Activated T-cell treated with anti-CD3 and anti-CD28 coated beads, Interleukin-2, amount 50 U/mL, for 72 hours (primary cell): ENCODE results near the gene AFF4. TPM values are rescaled to one million over a fixed set of nuclear protein-coding genes. Genes with fewer than 3 reads are reported as not detected.

Source experiments
- ATAC-seq, 2 donors: fragments of 150-1000 bp; cut with Tn5 transposase; replicated peaks in 1 of 2; 2 replicates each; pipeline ENCODE4 v1.10.0; 2021; ENCODE audit warnings: moderate library complexity in 2 of 2, mild to moderate bottlenecking in 1 of 2
- DNase-seq, 2 donors: peaks; one replicate each; pipeline ENCODE4 v3.0.0; 2021 to 2022; ENCODE audit warnings: mixed read lengths in 1 of 2
- H3K27ac Mint-ChIP-seq: one replicate; pipeline ENCODE4 v1.8.0; 2022; ENCODE audit warnings: mild to moderate bottlenecking, moderate library complexity, mixed read lengths
- H3K27me3 Mint-ChIP-seq: one replicate; pipeline ENCODE4 v1.8.0; 2022; ENCODE audit warnings: low read depth, mixed read lengths
- H3K36me3 Mint-ChIP-seq, 2 donors: one replicate each; pipeline ENCODE4 v1.8.0; 2022; ENCODE audit warnings: mixed read lengths in 2 of 2, mild to moderate bottlenecking in 1 of 2; ENCODE audit not compliant: insufficient read depth in 2 of 2
- H3K4me1 Mint-ChIP-seq: one replicate; pipeline ENCODE4 v1.8.0; 2022; ENCODE audit warnings: low read depth, mixed read lengths
- H3K4me3 Mint-ChIP-seq, 2 donors: one replicate each; pipeline ENCODE4 v1.8.0; 2022; ENCODE audit warnings: mild to moderate bottlenecking in 2 of 2, mixed read lengths in 2 of 2, moderate library complexity in 2 of 2
- H3K9me3 Mint-ChIP-seq, 2 donors: one replicate each; pipeline ENCODE4 v1.8.0; 2022; ENCODE audit warnings: mixed read lengths in 2 of 2
- total RNA-seq, 2 donors: library from RNA; stranded (reverse); gene quantifications; one replicate each; pipeline ENCODE4 v1.2.3, GENCODE V29; 2022

The AFF4 gene
- total RNA-seq, 2 donors from 2014 or later, result 33.6 to 34.9 TPM

GRCh38 chr5:132898094-132898493 is 65.3 kb downstream of the AFF4 start:
- Mint-ChIP-seq H3K4me3 (no peak overlapping the region), H3K27ac (no peak overlapping the region), H3K9me3 (no peaks in the 10 kb centered on the region), H3K36me3 (peaks cover 4 to 16% of the 10 kb centered on the region in 2 donors), H3K27me3 (no peaks in the 10 kb centered on the region), H3K4me1 (no peaks in the 10 kb centered on the region)
- DNase-seq (no peak), ATAC-seq (peak in 1 of 2 donors; percentile 17)

GRCh38 chr5:132896685-132897084 is 66.7 kb downstream of the AFF4 start:
- H3K4me1 Mint-ChIP-seq, result no peaks in the 10 kb centered on the region
- no peaks in the 10 kb centered on the region for H3K27me3 Mint-ChIP-seq
- peak overlapping the region; percentile 13 for H3K27ac Mint-ChIP-seq
- H3K36me3 Mint-ChIP-seq, result peaks cover 5 to 21% of the 10 kb centered on the region in 2 donors
- no peak for ATAC-seq
- H3K4me3 Mint-ChIP-seq, result no peak overlapping the region
- no peaks in the 10 kb centered on the region for H3K9me3 Mint-ChIP-seq
- DNase-seq, result no peak

- ATAC-seq (no peak), DNase-seq (no peak)
- no peaks in the 10 kb centered on the region for H3K4me1 Mint-ChIP-seq
- no peaks in the 10 kb centered on the region for H3K9me3 Mint-ChIP-seq
- no peaks in the 10 kb centered on the region for H3K27me3 Mint-ChIP-seq
- H3K4me3 Mint-ChIP-seq, result no peak overlapping the region
- H3K27ac Mint-ChIP-seq, result no peak overlapping the region
- peaks cover 5 to 20% of the 10 kb centered on the region in 2 donors for H3K36me3 Mint-ChIP-seq
Observed at GRCh38 chr5:132895719-132896305, 67.6 kb downstream of the AFF4 start.

GRCh38 chr5:132890817-132891216 is 72.6 kb downstream of the AFF4 start:
- Mint-ChIP-seq H3K27me3 (no peaks in the 10 kb centered on the region), H3K4me3 (no peak overlapping the region), H3K9me3 (no peaks in the 10 kb centered on the region), H3K36me3 (peaks cover 5 to 23% of the 10 kb centered on the region in 2 donors), H3K27ac (no peak overlapping the region), H3K4me1 (peaks cover 3% of the 10 kb centered on the region)
- DNase-seq, result no peak
- no peak for ATAC-seq

- Mint-ChIP-seq H3K27ac (peak overlapping the region; percentile 48), H3K4me1 (peaks cover 11% of the 10 kb centered on the region), H3K27me3 (no peaks in the 10 kb centered on the region), H3K9me3 (no peaks in the 10 kb centered on the region), H3K4me3 (no peak overlapping the region), H3K36me3 (peaks cover 7 to 22% of the 10 kb centered on the region in 2 donors)
- ATAC-seq (no peak), DNase-seq (no peak)
Observed at GRCh38 chr5:132889501-132889900, 73.9 kb downstream of the AFF4 start.

- ATAC-seq, result no peak
Observed at GRCh38 chr5:132887283-132887682, 76.2 kb downstream of the AFF4 start.

GRCh38 chr5:132886064-132886823 is 77.2 kb downstream of the AFF4 start:
- Mint-ChIP-seq H3K4me1 (peaks cover 11% of the 10 kb centered on the region), H3K36me3 (peaks cover 9 to 21% of the 10 kb centered on the region in 2 donors), H3K27ac (no peak overlapping the region), H3K4me3 (no peak overlapping the region), H3K27me3 (no peaks in the 10 kb centered on the region), H3K9me3 (no peaks in the 10 kb centered on the region)
- ATAC-seq (no peak), DNase-seq (no peak)

More at GRCh38 chr5:132887283-132887682, 76.2 kb downstream of the AFF4 start:
- Mint-ChIP-seq H3K36me3 (peaks cover 11 to 22% of the 10 kb centered on the region in 2 donors), H3K4me1 (peaks cover 11% of the 10 kb centered on the region), H3K4me3 (no peak overlapping the region), H3K27ac (peak overlapping the region; percentile 2), H3K9me3 (no peaks in the 10 kb centered on the region), H3K27me3 (no peaks in the 10 kb centered on the region)
- DNase-seq, result no peak

GRCh38 chr5:132884548-132884947 is 78.9 kb downstream of the AFF4 start:
- no peak for ATAC-seq
- Mint-ChIP-seq H3K4me1 (peaks cover 11% of the 10 kb centered on the region), H3K9me3 (no peaks in the 10 kb centered on the region), H3K27ac (no peak overlapping the region), H3K36me3 (peaks cover 9 to 17% of the 10 kb centered on the region in 2 donors), H3K4me3 (no peak overlapping the region), H3K27me3 (no peaks in the 10 kb centered on the region)
- no peak for DNase-seq

- ATAC-seq (peak in 1 of 2 donors; percentile 44), DNase-seq (peak; percentile 12 to 15)
- Mint-ChIP-seq H3K27me3 (no peaks in the 10 kb centered on the region), H3K9me3 (no peaks in the 10 kb centered on the region), H3K36me3 (peaks cover 9 to 17% of the 10 kb centered on the region in 2 donors), H3K4me1 (peaks cover 11% of the 10 kb centered on the region), H3K27ac (peak overlapping the region; percentile 75), H3K4me3 (no peak overlapping the region)
Observed at GRCh38 chr5:132883261-132883834, 80.1 kb downstream of the AFF4 start.

GRCh38 chr5:132877938-132878337 is 85.5 kb downstream of the AFF4 start:
- ATAC-seq (no peak), DNase-seq (no peak)
- peak overlapping the region; percentile 48 for H3K27ac Mint-ChIP-seq
- peaks cover 2 to 4% of the 10 kb centered on the region in 2 donors for H3K36me3 Mint-ChIP-seq
- no peaks in the 10 kb centered on the region for H3K4me1 Mint-ChIP-seq
- H3K27me3 Mint-ChIP-seq, result no peaks in the 10 kb centered on the region
- no peak overlapping the region for H3K4me3 Mint-ChIP-seq
- H3K9me3 Mint-ChIP-seq, result no peaks in the 10 kb centered on the region

GRCh38 chr5:132877466-132877865 is 86.0 kb downstream of the AFF4 start:
- H3K27ac Mint-ChIP-seq, result no peak overlapping the region

GRCh38 chr5:132876020-132876759 is 87.2 kb downstream of the AFF4 start:
- ATAC-seq (no peak), DNase-seq (no peak)
- Mint-ChIP-seq H3K36me3 (peaks cover 0 to 1% of the 10 kb centered on the region in 2 donors), H3K4me3 (no peak overlapping the region), H3K9me3 (no peaks in the 10 kb centered on the region), H3K27me3 (no peaks in the 10 kb centered on the region), H3K4me1 (no peaks in the 10 kb centered on the region), H3K27ac (no peak overlapping the region)

More at GRCh38 chr5:132877466-132877865, 86.0 kb downstream of the AFF4 start:
- Mint-ChIP-seq H3K9me3 (no peaks in the 10 kb centered on the region), H3K4me3 (no peak overlapping the region), H3K4me1 (no peaks in the 10 kb centered on the region), H3K27me3 (no peaks in the 10 kb centered on the region), H3K36me3 (peaks cover 1 to 2% of the 10 kb centered on the region in 2 donors)
- ATAC-seq, result no peak
- no peak for DNase-seq

GRCh38 chr5:132873930-132874271 is 89.5 kb downstream of the AFF4 start:
- H3K36me3 Mint-ChIP-seq, result peaks cover 3 to 4% of the 10 kb centered on the region in 2 donors
- no peaks in the 10 kb centered on the region for H3K9me3 Mint-ChIP-seq
- no peak overlapping the region for H3K27ac Mint-ChIP-seq
- H3K4me1 Mint-ChIP-seq, result peaks cover 1% of the 10 kb centered on the region
- ATAC-seq, result no peak
- H3K4me3 Mint-ChIP-seq, result no peak overlapping the region
- H3K27me3 Mint-ChIP-seq, result no peaks in the 10 kb centered on the region
- no peak for DNase-seq
